Uterus (tissue), 4 donors: ENCODE data around the gene KIF26B. TPM values are rescaled to one million over a fixed set of nuclear protein-coding genes. Genes with fewer than 3 reads are reported as not detected.
"Not testable (repeated sequence)": the region's sequence is repeated elsewhere in the genome, so short reads cannot be mapped to it uniquely, and the experiment has no call there.

ENCODE experiments used
- DNase-seq, 2 donors: peaks; one replicate each; pipeline ENCODE4 v3.0.0-alpha.2; 2019 to 2020
- H3K27ac ChIP-seq, 2 donors: fragments of 200-600 bp; sonication (generic); 1 replicate in 1 of 2; 2 replicates in 1 of 2; pipeline ENCODE4 v1.5.1; 2016 to 2018
- H3K27me3 ChIP-seq, 2 donors: fragments of 200-600 bp; sonication (generic); one replicate each; pipeline ENCODE4 v1.5.1; 2018 to 2019; ENCODE audit warnings: control low read depth in 1 of 2
- H3K36me3 ChIP-seq, 2 donors: fragments of 200-600 bp; sonication (generic); one replicate each; pipeline ENCODE4 v1.5.1; 2019; ENCODE audit warnings: control low read depth in 1 of 2
- H3K4me1 ChIP-seq, 2 donors: fragments of 200-600 bp; sonication (generic); one replicate each; pipeline ENCODE4 v1.5.1; 2018 to 2019; ENCODE audit warnings: control low read depth in 1 of 2
- H3K4me3 ChIP-seq, 2 donors: fragments of 200-600 bp; sonication (generic); 1 replicate in 1 of 2; 2 replicates in 1 of 2; pipeline ENCODE4 v1.5.1; 2018 to 2019; ENCODE audit warnings: mild to moderate bottlenecking in 1 of 2
- H3K9me3 ChIP-seq, 2 donors: fragments of 200-600 bp; sonication (generic); one replicate each; pipeline ENCODE4 v1.5.1; 2019; ENCODE audit warnings: control low read depth in 1 of 2
- POLR2A ChIP-seq, 2 donors: fragments of 450-650 bp; IDR thresholded peaks; one replicate each; pipeline ENCODE4 v1.6.1; 2016; ENCODE audit warnings: antibody characterized with exemption in 2 of 2, mild to moderate bottlenecking in 1 of 2, moderate library complexity in 1 of 2
- intact Hi-C: fragments of 100-400 bp; cut with DNase I; formaldehyde crosslinking; loops from one replicate; pipeline ENCODE4 v1.15.1; 2023; ENCODE audit warnings: low total_unique reads
- total RNA-seq, 4 donors: library from RNA; depleted of rRNA in 3 of 4; stranded (reverse); fragments of >200 nt in 3 of 4; gene quantifications; one replicate each; pipeline versions ENCODE4 v1.1.0 to v1.2.4, GENCODE V29; 2014 to 2023
- TF ChIP-seq, protein P1 (sequence below), 4 experiments: fragments of 200-600 bp in 2 of 4; fragments of 450-650 bp in 2 of 4; sonication (generic) in 2 of 4; IDR thresholded peaks; one replicate each; pipeline ENCODE4 v1.5.1; 2016 to 2019; ENCODE audit warnings: antibody characterized with exemption in 4 of 4, mild to moderate bottlenecking in 2 of 4, moderate library complexity in 1 of 4
- donor health status: DM: yes; HTN: yes; CAD: no.

KIF26B gene
- total RNA-seq, 4 donors from 2014 or later = 0.27 to 17.4 (median 1.3) TPM; not detected in 1

DNA sequence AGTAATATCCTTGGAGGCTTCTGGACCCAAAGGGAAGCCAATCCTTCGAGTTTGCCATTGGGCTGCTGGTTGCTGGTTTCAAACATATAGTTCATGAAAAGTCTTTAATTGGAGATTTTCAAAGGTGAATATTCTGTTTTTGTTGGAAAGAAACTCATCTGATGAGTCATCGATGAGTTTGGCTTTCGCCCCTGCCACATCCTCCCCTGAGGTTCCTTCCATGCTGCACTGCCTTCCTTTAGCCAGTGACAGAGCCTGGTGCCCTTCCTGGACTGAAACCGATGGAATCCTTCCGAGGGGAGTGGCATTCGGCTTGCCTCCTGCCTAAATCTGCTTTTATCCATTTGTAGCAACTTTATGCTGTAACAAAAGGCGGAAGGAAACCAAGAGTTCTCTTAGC is 550.0 kb downstream of the KIF26B start:
- H3K27ac ChIP-seq = no peak overlapping the region
- intact Hi-C loops = no loop called here
- TF ChIP-seq, protein P1, sequence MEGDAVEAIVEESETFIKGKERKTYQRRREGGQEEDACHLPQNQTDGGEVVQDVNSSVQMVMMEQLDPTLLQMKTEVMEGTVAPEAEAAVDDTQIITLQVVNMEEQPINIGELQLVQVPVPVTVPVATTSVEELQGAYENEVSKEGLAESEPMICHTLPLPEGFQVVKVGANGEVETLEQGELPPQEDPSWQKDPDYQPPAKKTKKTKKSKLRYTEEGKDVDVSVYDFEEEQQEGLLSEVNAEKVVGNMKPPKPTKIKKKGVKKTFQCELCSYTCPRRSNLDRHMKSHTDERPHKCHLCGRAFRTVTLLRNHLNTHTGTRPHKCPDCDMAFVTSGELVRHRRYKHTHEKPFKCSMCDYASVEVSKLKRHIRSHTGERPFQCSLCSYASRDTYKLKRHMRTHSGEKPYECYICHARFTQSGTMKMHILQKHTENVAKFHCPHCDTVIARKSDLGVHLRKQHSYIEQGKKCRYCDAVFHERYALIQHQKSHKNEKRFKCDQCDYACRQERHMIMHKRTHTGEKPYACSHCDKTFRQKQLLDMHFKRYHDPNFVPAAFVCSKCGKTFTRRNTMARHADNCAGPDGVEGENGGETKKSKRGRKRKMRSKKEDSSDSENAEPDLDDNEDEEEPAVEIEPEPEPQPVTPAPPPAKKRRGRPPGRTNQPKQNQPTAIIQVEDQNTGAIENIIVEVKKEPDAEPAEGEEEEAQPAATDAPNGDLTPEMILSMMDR (IDR thresholded peaks at IDR 0.05) = no peak
- no peak for TF ChIP-seq POLR2A (IDR thresholded peaks at IDR 0.05)
- DNase-seq = no peak
- no peaks in the 10 kb centered on the region for H3K4me1 ChIP-seq
- H3K36me3 ChIP-seq = no peaks in the 10 kb centered on the region
- H3K9me3 ChIP-seq = no peaks in the 10 kb centered on the region
- no peaks in the 10 kb centered on the region for H3K27me3 ChIP-seq
- H3K4me3 ChIP-seq = no peak overlapping the region

DNA sequence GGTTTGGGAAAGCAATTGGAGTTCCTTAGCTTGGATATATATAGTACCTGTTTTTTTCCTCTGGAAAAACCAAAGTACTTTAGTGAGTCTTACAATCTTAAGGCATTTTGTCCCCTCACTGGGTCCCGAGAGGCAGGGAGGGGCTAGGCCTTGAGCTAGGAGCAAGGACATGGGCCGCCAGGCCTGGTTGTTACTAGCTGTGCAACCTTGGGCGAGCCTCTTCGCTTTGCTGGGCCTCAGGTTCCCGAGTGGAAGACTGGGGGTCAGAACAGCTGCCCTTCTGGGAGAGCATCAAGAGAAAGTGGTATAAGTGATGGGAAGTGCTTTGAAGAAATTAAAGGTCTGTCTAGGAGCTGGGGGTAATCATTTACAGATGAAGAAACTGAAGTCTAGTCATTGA is 553.2 kb downstream of the KIF26B start:
- H3K4me3 ChIP-seq = no peak overlapping the region
- no peaks in the 10 kb centered on the region for H3K27me3 ChIP-seq
- intact Hi-C loops = no loop called here
- no peaks in the 10 kb centered on the region for H3K9me3 ChIP-seq
- no peaks in the 10 kb centered on the region for H3K36me3 ChIP-seq
- H3K4me1 ChIP-seq = no peaks in the 10 kb centered on the region
- no peak overlapping the region for H3K27ac ChIP-seq
- DNase-seq = no peak
- TF ChIP-seq, protein P1 (IDR thresholded peaks at IDR 0.05) = no peak
- no peak for TF ChIP-seq POLR2A (IDR thresholded peaks at IDR 0.05)

DNA sequence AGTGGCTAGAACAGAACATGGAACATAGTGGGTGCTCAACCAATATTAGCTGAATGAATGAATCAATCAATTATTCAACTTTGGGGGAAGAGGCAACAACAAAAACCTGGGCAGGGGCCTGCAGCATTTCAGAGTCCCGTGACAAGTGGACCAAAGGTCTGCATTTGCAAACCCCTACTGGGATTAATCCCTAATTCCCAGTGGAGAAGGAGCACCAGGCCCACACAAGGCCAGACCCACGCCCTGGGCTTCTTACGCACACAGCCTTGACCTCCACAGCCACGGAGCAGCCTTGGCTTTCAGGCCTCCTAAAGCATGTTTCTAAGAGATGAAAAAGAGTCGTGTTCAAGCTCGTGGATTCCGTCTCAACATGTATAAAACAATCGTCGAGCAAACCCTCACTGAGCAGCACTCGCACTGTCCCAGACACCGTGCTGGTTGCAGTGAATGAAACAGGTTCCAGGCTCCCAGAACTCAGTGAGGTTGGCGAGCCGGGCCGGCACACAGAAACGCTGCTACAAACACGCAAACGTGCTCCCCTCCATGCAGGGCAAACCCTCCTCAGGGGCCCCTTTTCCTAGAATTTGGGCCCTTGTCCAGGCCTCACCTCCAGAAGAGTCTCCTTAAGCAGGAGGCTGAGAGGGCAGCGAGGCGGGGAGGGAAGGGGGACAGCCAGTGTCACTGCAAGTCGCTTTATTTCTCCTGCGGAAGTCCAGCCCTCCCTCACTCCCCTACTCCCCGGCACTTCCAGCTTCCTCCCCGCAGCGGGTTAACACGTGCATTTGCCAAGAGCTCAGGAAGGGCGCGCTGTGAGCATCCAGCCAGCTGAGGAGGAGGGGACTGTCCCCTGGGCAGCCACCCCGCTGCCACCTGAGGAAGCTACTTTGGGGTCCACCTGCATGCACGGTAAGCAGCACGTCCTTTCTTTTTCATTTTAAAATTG is 556.4 kb downstream of the KIF26B start:
- Histone ChIP-seq H3K4me1 (no peaks in the 10 kb centered on the region), H3K4me3 (no peak overlapping the region), H3K9me3 (no peaks in the 10 kb centered on the region), H3K27me3 (no peaks in the 10 kb centered on the region), H3K27ac (no peak overlapping the region), H3K36me3 (no peaks in the 10 kb centered on the region)
- DNase-seq = no peak
- intact Hi-C loops = no loop called here
- TF ChIP-seq, protein P1 (IDR thresholded peaks at IDR 0.05) = no peak
- no peak for TF ChIP-seq POLR2A (IDR thresholded peaks at IDR 0.05)

DNA sequence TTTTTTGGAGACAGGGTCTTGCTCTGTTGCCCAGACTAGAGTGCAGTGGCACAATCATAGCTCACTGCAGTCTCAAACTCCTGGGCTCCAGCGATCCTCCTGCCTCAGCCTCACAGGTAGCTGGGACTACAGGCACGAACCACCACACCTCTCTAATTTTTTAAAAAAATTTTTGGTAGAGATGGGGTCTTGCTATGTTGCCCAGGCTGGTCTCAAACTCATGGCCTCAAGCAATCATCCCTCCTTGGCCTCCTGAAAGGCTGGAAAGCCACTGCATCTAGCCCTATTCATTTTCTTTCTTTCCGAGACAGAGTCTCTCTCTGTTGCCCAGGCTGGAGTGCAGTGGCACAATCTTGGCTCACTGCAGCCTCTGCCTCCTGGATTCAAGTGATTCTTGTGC is 559.2 kb downstream of the KIF26B start:
- H3K4me1 ChIP-seq, H3K27ac ChIP-seq, H3K9me3 ChIP-seq, DNase-seq, H3K4me3 ChIP-seq, H3K36me3 ChIP-seq, H3K27me3 ChIP-seq, intact Hi-C loops: not testable (repeated sequence)

- H3K36me3 ChIP-seq = no peaks in the 10 kb centered on the region
- H3K4me1 ChIP-seq = no peaks in the 10 kb centered on the region
- DNase-seq = no peak
- H3K27me3 ChIP-seq = no peaks in the 10 kb centered on the region
- H3K27ac ChIP-seq = no peak overlapping the region
- H3K4me3 ChIP-seq = no peak overlapping the region
- H3K9me3 ChIP-seq = no peaks in the 10 kb centered on the region
- intact Hi-C loops = no loop called here
- TF ChIP-seq, protein P1 (IDR thresholded peaks at IDR 0.05) = no peak
- TF ChIP-seq POLR2A (IDR thresholded peaks at IDR 0.05) = no peak
These were observed 560.5 kb downstream of the KIF26B start for GRCh38 chr1:245715291-245715701.
